HG03280 (cell line): ENCODE data around the gene CCT7.

Source experiments
- ATAC-seq: cut with Tn5 transposase; IDR thresholded peaks from one replicate; pipeline ENCODE4 v1.9.1; 2021; ENCODE audit warnings: mild to moderate bottlenecking, moderate library complexity; ENCODE audit not compliant: unreplicated experiment

The CCT7 gene

DNA sequence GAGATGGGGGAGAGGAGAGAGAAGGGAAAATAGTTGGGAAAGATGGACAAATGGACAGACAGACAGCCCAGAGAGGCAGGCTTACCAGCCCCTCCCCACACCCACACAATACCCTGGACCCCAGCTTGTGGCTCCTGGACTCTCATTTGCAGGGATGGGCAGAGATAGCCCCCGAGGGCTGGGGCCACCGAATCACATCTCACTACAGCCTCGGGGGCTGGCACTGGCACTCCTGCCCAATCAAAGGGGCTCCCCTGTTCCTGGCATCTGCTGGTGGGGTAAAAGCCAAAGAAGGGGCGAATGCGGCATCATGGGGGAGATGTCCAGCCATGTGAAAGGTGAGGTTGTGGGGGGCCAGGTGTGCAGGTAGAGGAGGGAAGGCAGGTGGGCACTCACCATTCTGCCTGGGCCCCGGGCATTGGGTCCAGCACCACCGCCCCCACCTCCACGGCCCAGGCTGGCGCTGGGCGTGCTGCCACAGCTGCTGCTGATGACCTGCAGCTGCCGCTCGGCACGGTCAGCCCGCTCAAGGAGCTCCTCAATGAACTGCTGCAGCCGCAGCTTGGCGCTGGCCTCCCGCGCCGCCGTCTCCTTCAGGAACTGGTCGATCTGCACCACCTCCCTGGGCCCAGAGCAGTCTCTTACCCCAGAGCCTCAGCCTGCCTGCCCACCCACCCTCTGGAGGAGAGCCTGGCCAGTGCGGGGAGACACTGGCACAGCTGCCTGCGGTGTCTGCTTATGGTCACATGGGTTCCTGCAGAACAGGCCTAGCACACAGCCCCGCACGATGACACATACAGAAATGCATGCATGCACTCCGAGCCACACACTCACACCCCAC, 32.2 kb downstream of the CCT7 start:
- ATAC-seq, result no peak

GRCh38 chr2:73267008-73267407, 32.9 kb downstream of the CCT7 start:
- ATAC-seq, result no peak

DNA sequence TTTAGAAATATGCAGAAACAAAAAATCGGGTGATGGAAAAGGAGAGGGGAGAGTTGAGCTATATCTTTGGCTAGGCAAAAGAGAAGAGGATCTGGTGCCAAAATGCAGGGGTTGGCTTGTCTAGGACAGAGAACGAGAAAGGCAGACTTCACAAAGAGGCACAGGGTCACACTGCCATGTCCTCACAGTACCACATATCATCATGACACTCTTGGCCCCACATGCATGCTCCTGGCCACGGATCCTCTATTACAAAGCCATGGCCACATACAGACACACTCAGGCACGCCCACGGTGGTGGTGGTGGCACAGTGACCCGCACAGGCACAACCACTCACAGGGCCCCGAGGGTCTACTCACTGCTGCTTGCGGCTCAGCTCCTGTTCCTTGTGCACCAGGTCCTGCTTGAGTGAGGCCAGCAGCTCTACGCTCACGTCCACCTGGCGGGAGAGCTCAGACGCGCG, 34.3 kb downstream of the CCT7 start:
- no peak for ATAC-seq

- ATAC-seq, result peak; percentile 85
Measured at GRCh38 chr2:73268830-73269685, 35.0 kb downstream of the CCT7 start.

DNA sequence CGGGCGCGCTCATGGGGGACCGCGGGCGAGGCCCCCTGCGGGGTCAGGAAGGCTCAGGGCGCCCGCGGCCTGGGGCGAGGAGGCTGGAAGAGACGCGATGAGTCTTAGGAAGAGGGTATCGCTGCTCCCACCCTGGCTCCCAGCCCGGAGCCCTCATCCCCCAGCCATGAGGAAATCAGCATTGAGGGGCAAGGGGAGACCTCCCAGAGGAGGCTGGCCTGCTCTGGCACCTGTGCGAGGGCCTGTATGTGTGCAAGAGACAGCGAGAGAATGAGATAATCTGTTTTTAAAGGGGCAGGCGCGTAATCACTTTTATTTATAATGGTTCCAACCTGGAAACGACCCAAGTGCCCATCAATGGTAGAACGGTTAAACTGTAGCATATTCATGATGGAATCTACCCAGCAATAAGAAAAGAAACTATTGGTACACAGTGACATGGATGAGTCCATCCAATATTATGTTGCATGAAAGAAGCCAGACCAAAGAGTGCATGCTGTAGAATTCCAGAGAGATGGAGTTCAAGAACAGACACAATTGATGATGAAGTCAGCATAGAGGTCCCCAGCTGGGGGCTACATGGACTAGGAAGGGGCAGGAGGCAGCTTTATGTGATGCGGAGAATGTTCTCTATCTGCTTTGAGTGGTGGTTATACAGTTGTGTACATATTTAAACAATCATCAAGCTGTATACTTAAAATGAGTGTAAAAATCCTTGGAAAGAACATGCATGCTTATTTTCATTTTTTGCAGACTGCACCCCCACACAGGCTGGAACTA, 35.8 kb downstream of the CCT7 start:
- ATAC-seq, result no peak

- ATAC-seq, result no peak
Measured at GRCh38 chr2:73272270-73272669, 38.2 kb downstream of the CCT7 start.

DNA sequence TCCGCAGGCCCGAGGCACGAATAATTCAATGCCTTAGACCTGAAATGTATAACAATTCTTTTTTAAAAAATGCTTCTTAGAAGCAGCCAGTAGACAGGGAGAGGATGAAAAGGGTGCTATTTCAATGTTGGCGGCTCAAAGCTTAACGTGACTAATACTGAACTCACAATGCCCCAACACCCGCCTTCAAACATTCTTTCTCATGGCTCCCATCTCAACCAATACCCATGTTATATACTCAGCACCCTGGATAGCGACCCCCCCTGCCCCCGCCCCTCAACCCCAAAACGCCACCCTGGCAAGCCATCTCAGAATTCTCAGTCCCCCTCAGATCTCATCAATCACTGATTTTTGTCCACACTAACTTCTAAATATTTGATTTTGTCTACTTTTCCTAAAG, 45.7 kb downstream of the CCT7 start:
- ATAC-seq, result no peak

- no peak for ATAC-seq
Measured at GRCh38 chr2:73281244-73281643, 47.1 kb downstream of the CCT7 start.

DNA sequence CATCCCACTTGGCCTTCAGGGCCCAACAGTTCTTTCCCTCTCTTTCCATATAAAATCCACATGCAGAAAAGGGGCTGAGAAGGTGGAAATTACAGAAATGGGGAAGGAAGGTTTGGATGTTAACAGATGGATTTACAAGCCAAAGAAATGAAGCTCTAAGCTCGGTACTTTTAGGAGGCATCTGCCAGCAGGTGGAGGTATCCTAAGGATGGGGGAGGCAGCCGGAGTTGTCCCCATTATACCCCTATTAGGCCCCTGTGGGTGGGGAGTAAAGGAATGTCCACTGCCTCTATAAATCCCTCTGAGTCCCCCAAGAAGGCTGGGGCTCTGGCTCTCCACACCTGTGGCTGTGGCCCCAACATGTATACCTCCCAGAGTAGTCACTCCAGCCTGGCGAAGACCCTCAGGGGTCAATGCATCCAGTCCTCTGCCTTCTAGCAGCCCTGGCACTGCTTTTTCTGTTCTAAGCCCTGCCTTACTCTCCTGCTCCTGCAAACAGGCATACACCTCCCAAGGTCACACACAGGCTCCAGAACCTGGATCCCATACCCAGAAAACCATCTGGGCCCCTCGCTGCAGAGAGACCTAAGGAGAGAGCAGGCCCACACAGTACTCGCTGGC, 48.9 kb downstream of the CCT7 start:
- ATAC-seq, result no peak

DNA sequence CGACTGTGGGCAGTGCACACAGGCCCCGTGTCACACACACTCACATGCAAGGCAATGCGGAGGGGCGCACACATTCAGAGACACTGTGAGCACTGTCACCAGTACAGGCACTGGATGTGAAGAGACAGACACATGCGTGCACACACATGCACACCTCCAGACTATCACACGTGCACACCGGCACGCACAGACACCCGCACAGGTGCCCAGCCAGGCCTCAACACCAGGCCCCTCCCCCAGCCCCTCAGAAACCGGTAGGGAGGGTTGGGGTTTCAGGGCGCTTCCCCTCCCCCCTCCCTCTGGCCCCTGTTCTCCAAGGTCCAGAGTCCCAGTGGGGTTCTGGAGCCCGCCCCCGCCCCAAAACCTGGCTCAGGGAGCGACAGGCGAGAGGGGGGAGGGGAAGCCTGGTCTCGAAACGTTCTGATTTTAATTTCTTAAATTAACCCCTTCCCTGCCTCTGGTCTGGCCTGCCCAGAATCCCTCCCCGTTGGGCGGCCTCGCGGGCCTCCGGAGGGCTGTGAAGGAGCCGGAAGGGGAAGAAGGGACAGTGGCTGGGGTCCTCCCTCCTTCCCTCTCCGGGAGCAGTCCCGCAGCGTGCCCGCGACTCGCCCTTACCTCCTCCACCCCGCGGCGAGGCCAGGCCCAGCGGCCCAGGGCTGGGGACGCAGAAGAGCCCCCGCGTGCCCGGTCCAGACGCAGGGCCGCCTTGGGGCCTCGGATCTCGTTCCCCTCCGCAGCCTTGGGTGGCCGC, 49.6 kb downstream of the CCT7 start:
- ATAC-seq, result peak; percentile 17

- ATAC-seq, result peak; percentile 72
Measured at GRCh38 chr2:73284296-73285158, 50.4 kb downstream of the CCT7 start, which contains the start of gene FBXO41. FBXO41 (minus strand) TSS chr2:73284478; CDS start chr2:73269630, 14,848 bp downstream.

DNA sequence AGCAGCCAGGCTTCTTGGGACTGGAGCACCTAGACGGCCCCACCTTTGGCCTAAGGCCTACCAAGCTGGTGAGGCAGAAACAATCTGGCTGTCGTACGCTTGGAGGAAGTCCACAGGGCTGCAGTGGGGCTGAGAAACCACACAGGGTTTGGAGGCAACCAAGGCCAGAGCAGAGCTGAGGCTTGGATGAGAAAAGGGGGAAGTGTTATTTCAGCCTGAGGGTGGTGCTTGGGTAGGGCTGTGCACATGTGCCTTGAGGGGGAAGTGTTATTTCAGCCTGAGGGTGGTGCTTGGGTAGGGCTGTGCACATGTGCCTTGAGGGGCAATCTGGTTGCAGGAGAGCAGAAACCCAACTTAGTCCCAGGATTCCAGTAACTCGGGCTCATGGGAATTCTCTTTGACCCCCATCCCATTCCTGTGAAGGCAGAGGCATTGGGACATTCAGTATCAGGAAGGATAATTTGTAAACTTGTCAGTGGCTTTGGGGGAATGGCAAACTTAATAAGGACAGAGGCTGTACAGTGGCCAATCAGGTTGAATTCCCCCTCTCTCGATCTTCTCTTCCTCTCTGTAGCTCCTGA, 51.1 kb downstream of the CCT7 start:
- ATAC-seq, result peak; percentile 49

DNA sequence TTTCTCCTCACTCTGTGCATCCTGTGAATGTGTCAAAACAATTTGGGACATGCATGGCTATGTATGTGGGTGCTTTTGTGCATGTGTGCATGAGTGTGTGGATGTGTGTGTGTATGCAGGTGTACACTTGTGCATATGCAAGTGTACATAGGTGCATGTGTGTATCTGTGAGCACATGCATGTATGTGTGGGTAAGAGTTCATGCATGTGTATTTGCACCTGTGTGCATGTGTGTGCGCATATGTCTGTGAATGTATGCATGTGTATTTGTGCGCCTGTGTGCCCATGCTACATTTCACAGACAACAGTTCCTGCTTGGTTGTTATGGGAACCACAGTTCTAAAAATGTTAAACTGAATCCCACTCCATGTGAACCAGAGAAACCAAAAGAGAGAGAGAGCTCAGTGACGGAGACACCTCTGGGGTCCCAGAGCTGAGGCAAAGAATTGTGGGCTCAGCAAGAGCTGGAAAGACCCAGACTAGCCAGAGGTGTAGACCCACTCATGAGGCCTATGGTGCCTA, 52.1 kb downstream of the CCT7 start:
- no peak for ATAC-seq

GRCh38 chr2:73289304-73289703, 55.2 kb downstream of the CCT7 start:
- ATAC-seq, result no peak

- no peak for ATAC-seq
Measured at GRCh38 chr2:73290049-73290839, 56.1 kb downstream of the CCT7 start.

GRCh38 chr2:73291093-73291460, 57.0 kb downstream of the CCT7 start:
- no peak for ATAC-seq

DNA sequence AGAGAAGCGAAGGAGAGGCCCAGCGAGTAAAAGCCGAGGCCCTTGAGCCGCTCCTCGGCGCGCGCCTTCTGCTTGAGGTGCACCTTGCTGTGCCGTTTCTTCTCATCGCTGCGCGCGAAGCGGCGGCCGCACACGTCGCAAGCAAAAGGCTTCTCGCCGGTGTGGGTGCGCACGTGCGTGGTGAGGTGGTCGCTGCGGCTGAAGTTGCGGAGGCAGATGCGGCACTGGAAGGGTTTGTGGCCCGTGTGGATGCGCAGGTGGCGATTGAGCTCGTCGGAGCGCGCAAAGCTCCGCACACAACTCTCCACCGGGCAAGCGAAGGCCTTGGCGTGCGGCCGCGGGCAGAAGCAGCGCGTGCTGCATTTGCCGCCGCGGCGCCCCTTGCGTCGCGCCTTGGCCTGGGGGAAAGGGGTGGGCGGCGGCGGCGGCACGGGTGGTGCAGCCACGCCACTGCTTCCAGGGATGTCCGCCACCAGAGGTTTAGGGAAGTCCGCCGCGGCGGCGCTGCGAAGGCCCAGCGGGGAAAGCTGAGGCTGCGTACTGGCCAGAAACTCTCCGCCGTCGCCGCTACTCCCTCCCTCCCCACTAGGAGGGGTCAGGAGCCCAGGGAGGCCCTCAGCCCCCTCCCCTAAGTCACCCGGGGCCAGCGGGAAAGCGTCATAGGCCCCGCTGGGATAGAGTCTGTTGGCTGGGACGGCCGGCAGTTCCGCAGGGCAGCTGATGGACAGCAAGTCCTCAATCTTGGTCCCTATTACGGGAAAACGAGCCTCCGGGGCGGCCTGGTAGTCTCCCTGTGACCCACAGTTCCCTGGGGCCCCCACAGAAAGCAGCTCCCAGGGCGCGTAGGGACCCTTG, 57.6 kb downstream of the CCT7 start:
- no peak for ATAC-seq
